ENCODE measurements around the gene PLEKHA1.
A peak's percentile ranks its signal among the peaks of the same experiment; 100 is the strongest.

The PLEKHA1 gene

DNA sequence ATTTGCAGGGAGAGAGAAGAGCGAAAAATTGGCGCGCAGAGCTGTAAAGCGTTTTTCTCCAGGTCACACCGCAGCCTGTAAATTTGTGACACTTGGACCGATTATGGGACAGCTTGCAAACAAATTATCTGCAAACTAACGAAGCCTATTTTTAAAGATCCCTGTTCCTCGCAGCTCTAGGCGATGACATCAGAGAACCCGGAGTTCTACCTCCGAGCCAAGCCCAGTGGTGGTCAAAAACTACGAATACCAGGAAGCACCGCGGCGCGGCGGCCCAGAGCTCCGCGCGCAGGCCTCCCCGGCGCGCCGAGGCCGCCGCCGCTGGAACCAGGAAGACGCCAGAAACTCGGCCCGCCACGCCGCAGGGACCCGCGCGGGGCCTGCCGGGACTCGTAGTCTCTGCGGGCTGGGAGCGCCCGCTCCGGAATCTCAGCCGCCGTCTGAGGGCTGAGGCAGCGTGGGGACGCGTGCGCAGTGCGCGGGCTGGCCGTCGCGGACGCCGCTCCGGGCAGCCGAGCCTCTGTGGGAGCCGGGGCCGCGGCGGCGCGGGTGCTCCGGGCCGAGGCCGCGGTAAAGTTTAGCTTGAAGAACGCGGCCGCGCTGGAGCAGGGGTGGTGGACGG lies at the start of gene PLEKHA1:
Gene PLEKHA1, plus strand, starts transcription at position 472 of the 622 bp plus-strand sequence. CDS start 18,493 bp downstream, outside the sequence.
- H3K4me1 Mint-ChIP-seq: peaks cover 34% of the 10 kb centered on the region
- CTCF ChIA-PET: interaction anchor here (1.4 kb wide), 1 partner anchor 61 kb away, joined by 4 read pairs; no protein-coding TSS in a partner anchor
- peak; percentile 94 for DNase-seq
- peak within 1 kb of the TSS; percentile 90 for H3K27ac Mint-ChIP-seq
- no peaks in the 10 kb centered on the region for H3K9me3 Mint-ChIP-seq
- peaks cover 8% of the 10 kb centered on the region for H3K36me3 Mint-ChIP-seq
- peaks cover 41% of the 10 kb centered on the region for H3K27me3 Mint-ChIP-seq
- H3K4me3 Mint-ChIP-seq: peak within 1 kb of the TSS; percentile 88

DNA sequence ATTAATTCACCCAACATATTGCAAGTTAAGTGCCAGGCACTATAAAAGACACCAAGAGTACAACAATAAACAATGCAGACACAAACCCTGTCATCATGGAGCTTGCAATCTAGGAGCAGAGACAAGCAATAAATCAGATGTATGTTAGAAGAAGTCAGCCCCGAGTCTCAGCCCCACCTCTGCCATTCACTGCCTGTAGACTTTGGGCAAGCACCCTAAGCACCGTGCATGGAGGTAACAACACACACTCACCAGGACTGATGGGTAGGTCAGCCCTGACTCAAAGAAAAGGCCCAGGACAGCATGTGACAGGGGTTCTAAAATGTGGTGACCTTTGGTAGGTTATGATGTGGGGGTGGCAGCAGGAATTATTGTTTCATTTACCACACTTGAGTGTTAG lies 49.3 kb upstream of the PLEKHA1 start:
- peaks cover 2% of the 10 kb centered on the region for H3K9me3 Mint-ChIP-seq
- no peaks in the 10 kb centered on the region for H3K36me3 Mint-ChIP-seq
- no peaks in the 10 kb centered on the region for H3K4me1 Mint-ChIP-seq
- DNase-seq: no peak
- H3K4me3 Mint-ChIP-seq: no peak overlapping the region
- no peak overlapping the region for H3K27ac Mint-ChIP-seq
- CTCF ChIA-PET: no interaction called here
- H3K27me3 Mint-ChIP-seq: peaks cover 32% of the 10 kb centered on the region

DNA sequence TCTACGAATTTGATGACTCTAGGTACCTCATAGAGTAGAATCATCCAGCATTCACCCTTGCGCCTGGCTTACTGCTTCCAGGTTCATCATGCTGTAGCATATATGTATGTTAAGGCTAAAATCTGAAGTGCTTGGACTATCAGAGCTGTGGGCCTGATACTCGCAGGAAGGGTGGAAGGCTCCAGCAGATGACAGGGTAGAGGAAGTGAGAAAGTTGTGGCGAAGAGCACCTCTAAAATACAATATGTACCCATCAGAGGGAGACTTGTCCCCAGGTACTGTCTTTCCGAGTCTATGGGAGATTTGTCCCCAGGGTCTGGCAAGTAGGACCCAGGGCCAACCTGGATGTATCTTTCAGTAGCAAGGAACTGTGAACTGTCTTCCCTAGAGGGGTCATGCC lies 48.1 kb upstream of the PLEKHA1 start:
- Mint-ChIP-seq H3K4me1 (no peaks in the 10 kb centered on the region), H3K27me3 (peaks cover 41% of the 10 kb centered on the region)

DNA sequence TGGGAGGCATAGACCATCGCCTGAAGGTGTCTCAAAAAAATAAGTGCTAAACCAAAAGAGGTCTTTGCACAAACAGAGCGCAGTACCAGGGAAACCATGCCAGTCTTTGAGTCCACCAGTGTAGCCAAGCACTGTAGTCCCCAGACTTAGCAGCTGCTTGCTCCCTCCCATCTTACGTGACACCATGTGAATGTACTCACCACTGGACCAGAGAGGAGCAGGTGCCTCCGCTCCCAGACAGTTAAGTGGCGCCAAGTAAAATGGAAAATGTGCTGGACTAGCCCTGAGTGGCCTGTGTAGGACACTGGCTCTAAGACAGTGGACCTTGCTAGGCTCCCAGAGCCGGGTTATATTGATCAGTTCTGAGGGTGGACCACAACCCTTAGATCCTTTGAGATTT lies 47.7 kb upstream of the PLEKHA1 start:
- H3K27me3 Mint-ChIP-seq: peaks cover 40% of the 10 kb centered on the region
- H3K36me3 Mint-ChIP-seq: no peaks in the 10 kb centered on the region
- no peaks in the 10 kb centered on the region for H3K4me1 Mint-ChIP-seq
- DNase-seq: no peak
- CTCF ChIA-PET: interaction anchor here (1.6 kb wide), 1 partner anchor 16 kb away, joined by 3 read pairs; no protein-coding TSS in a partner anchor
- no peak overlapping the region for H3K4me3 Mint-ChIP-seq
- no peak overlapping the region for H3K27ac Mint-ChIP-seq
- no peaks in the 10 kb centered on the region for H3K9me3 Mint-ChIP-seq

More for the DNA sequence above, 48.1 kb upstream of the PLEKHA1 start:
- Mint-ChIP-seq H3K27ac (no peak overlapping the region), H3K4me3 (no peak overlapping the region), H3K36me3 (no peaks in the 10 kb centered on the region), H3K9me3 (peaks cover 2% of the 10 kb centered on the region)
- CTCF ChIA-PET: interaction anchor here (1.6 kb wide), 1 partner anchor 16 kb away, joined by 3 read pairs; no protein-coding TSS in a partner anchor
- DNase-seq: no peak

DNA sequence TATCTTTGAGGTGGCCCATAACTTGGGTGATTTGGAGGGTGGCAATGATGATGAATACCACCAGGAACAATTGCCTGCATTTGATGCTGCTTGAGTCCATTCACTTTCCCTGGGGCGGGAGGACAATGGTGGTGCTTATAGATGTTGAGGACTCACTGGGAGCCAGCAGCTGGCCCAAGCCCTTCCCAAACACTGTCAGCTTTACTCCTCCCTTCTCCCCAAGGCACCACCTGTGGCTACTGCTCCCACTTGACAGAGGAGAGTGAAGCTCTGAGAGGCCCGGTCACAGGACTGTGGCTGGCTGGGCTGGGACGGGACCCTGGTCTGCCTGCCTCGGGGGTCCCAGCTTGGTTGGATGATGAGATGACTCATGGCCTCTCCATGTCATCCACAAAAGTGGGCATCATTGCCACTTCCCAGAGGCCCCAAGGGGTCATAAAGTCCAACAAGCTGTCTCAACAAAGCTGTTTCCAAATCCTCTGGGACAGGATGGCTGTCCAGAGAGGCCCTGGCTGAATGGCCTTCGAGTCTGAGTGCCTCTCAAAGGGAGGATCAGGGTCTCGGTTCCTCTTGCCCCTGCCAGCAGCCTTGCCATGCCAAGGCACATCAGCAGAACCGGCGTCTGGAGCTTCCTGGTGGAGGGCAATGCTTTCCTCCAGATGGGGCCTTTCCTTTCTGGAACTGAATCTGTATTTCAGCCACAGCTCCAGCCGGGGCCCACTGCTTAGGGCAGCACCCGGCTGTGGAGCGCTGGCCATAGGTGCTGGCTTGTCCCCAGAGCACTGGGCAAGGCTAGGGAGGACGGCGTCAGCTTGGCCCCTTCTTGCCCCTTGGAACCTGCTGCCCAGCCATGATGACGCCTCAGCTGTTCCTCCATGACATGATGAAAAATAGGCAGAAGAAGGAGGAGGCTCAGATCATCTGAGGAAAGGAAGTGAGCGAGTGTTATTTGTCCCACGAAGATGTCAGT lies 47.0 kb upstream of the PLEKHA1 start:
- Mint-ChIP-seq H3K27me3 (peaks cover 42% of the 10 kb centered on the region), H3K4me1 (no peaks in the 10 kb centered on the region), H3K36me3 (no peaks in the 10 kb centered on the region), H3K9me3 (no peaks in the 10 kb centered on the region), H3K4me3 (no peak overlapping the region), H3K27ac (no peak overlapping the region)
- CTCF ChIA-PET: interaction anchor here (1.6 kb wide), 1 partner anchor 15 kb away, joined by 3 read pairs; no protein-coding TSS in a partner anchor
- DNase-seq: no peak

DNA sequence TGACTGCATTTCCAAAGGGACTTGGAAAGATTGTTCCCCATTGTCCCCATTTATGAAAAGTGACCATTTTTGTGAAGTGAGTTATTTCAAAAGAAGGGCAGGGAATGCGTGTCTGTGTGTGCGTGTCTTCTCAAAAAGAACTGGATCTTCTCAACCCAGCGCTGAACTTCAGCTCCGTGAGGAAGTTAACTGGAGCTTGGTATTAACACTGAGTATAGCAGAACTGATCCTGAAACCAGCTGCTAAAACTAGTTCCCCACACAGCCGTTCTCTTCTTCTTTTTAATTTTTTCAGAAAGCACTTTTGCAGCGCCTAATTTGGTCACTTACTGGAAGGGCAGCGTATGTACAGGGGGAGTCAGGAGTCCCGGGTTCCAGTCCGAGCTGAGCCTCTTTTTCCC lies 45.8 kb upstream of the PLEKHA1 start:
- no peak overlapping the region for H3K27ac Mint-ChIP-seq
- H3K9me3 Mint-ChIP-seq: no peaks in the 10 kb centered on the region
- H3K27me3 Mint-ChIP-seq: peaks cover 36% of the 10 kb centered on the region
- CTCF ChIA-PET: interaction anchor here (1.0 to 1.4 kb wide), 2 partner anchors 25 to 107 kb away, joined by 3 read pairs; no protein-coding TSS in a partner anchor
- DNase-seq: no peak
- H3K4me3 Mint-ChIP-seq: no peak overlapping the region
- H3K36me3 Mint-ChIP-seq: no peaks in the 10 kb centered on the region
- peaks cover 2% of the 10 kb centered on the region for H3K4me1 Mint-ChIP-seq

DNA sequence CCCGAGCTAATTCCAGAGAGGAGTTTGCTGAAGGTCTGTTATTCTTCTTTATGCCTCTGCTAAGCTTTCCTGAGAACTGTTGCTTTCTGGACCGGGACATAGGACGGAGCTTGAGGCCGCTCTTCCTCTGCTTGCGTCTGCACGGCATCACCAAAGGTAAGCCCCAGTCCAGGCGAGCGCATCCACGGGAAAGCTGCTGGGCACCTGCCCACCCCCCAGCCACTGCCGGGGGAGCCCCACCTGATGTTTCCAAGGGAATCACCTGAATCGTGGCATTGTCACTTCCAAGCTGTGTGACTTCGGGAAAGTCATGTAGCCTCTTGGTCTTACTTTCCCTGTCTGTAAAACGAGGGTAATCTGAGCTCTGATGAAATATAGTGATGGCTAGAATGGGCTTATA lies 45.1 kb upstream of the PLEKHA1 start:
- DNase-seq: no peak
- Mint-ChIP-seq H3K36me3 (no peaks in the 10 kb centered on the region), H3K27me3 (peaks cover 31% of the 10 kb centered on the region), H3K4me1 (peaks cover 2% of the 10 kb centered on the region), H3K27ac (no peak overlapping the region), H3K9me3 (no peaks in the 10 kb centered on the region), H3K4me3 (no peak overlapping the region)
- CTCF ChIA-PET: interaction anchor here (0.8 to 1.4 kb wide), 4 partner anchors 25 to 106 kb away, joined by 3 read pairs; no protein-coding TSS in a partner anchor

DNA sequence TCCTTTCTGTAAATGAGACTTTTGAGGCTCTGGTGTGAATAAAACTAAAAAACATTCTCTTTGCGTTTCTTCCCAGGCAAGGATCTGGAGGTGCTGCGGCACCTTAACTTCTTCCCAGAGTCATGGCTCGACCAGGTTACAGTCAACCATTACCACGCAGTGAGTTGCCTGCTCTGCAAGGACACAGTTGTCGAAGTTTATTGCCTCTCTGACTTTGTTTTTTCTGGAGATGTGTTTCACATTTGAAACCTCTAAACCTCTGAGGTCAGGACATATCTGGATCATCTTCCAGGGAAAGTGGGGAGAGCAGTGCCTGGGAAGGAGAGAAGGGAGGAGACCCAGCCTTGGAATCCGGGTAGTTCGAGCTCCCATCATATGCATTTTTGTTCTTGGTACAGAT lies 43.4 kb upstream of the PLEKHA1 start:
- CTCF ChIA-PET: no interaction called here
- no peaks in the 10 kb centered on the region for H3K36me3 Mint-ChIP-seq
- no peak for DNase-seq
- H3K27ac Mint-ChIP-seq: no peak overlapping the region
- H3K4me3 Mint-ChIP-seq: no peak overlapping the region
- peaks cover 2% of the 10 kb centered on the region for H3K4me1 Mint-ChIP-seq
- peaks cover 31% of the 10 kb centered on the region for H3K27me3 Mint-ChIP-seq
- no peaks in the 10 kb centered on the region for H3K9me3 Mint-ChIP-seq

DNA sequence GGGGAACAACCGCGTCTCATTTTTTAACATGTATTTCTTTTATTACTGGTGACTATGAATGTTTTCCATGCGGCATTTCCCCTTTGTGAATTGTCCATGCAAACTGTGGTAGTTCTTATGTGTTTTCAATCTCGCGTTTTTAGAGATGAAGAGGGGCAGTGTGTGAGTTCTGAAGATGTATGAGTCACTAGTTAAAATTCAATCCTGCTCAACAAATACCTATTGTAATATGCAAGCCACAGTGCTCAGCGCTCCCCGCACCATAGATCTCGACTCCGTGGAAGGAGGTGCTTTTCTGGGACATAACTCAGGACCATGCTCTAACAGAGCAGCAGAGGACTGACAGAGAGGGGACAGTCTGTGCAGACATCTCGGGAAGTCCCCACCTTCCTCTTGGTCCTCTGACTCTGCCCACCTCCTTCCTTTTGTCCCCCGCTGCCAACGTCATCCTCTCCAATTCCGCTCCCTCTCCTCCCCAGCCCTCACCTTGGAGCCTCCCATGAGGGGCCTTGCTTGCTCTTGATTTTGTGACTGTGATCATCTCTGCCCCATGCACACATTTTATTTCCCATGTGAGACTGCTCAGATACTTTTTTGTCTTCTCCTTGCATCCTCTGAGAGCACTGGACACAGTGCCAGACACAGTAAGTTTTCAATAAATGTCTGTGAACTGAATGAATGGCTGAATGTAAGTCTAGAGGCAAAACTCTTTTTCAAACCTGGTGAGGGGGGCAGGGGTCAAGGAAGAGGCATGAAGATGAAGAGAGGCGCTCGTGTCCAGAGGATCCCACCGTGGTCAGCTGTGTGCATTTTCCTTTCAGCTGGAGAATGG lies 42.7 kb upstream of the PLEKHA1 start:
- DNase-seq: no peak
- Mint-ChIP-seq H3K4me1 (peaks cover 2% of the 10 kb centered on the region), H3K27me3 (peaks cover 31% of the 10 kb centered on the region), H3K4me3 (no peak overlapping the region), H3K27ac (no peak overlapping the region), H3K9me3 (no peaks in the 10 kb centered on the region), H3K36me3 (no peaks in the 10 kb centered on the region)
- CTCF ChIA-PET: no interaction called here

DNA sequence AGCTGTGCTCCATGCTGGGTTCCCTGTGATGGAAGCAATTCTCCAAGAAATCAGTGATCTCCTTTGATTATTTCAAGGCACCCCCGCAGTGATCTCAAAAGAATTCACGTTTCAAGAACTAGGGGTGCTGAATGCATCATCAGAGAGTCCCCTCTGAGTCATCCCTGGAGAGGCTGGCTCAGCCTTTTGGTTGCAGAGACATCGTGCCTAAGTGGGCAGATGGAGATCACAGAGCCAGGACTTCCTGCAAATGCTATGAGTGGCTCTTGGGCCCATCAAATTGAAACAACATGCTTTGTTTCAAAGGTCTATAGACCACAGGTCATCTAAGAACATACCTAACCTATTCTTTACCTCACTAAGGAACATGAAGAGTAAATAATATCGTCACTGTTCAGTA lies 41.5 kb upstream of the PLEKHA1 start:
- H3K4me1 Mint-ChIP-seq: peaks cover 2% of the 10 kb centered on the region
- no peaks in the 10 kb centered on the region for H3K9me3 Mint-ChIP-seq
- H3K27me3 Mint-ChIP-seq: peaks cover 31% of the 10 kb centered on the region
- no peak overlapping the region for H3K4me3 Mint-ChIP-seq
- no peak for DNase-seq
- H3K27ac Mint-ChIP-seq: no peak overlapping the region
- CTCF ChIA-PET: no interaction called here
- no peaks in the 10 kb centered on the region for H3K36me3 Mint-ChIP-seq

DNA sequence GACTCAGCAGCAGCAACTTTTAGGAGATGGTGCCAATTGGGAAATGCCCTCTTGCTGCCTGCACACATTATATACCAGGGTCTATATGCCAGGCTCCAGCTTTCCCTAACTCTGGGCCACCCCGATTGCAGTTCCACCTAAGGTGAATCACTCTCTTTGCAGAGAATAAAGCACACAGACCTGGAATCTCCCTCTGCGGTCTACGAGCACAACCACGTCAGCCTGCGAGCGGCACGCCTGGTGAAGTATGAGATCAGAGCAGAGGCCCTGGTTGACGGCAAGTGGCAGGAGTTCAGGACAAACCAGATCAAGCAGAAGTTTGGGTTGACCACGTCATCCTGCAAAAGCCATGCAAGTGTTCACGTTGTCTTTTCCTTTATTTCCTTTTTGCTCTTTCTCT lies 38.2 kb upstream of the PLEKHA1 start:
- peaks cover 17% of the 10 kb centered on the region for H3K27me3 Mint-ChIP-seq
- CTCF ChIA-PET: interaction anchor here (1.4 kb wide), 1 partner anchor 99 kb away, joined by 6 read pairs; no protein-coding TSS in a partner anchor
- no peak overlapping the region for H3K27ac Mint-ChIP-seq
- no peaks in the 10 kb centered on the region for H3K36me3 Mint-ChIP-seq
- DNase-seq: no peak
- no peaks in the 10 kb centered on the region for H3K9me3 Mint-ChIP-seq
- H3K4me1 Mint-ChIP-seq: peaks cover 2% of the 10 kb centered on the region
- no peak overlapping the region for H3K4me3 Mint-ChIP-seq

DNA sequence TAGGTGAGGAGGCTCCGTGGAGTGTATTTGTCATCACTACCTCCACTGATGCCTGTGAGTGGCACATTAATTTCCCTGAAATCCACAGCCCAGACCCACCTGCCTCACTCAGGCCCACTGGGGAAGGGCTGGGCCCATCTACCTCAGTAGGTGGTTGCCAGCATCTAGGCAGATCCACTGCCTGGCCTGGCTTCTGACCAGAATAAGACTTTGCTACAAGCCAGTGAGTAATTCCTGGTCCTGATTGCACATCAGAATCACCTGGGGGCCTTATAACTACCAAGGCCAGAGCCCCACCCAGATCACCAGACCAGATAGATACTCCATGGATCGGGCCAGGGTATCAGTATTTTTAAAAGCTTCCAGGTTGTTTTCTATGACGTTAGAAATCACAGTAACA lies 37.5 kb upstream of the PLEKHA1 start:
- peaks cover 2% of the 10 kb centered on the region for H3K4me1 Mint-ChIP-seq
- no peak overlapping the region for H3K4me3 Mint-ChIP-seq
- CTCF ChIA-PET: interaction anchor here (0.6 kb wide), 1 partner anchor 104 kb away, joined by 3 read pairs; no protein-coding TSS in a partner anchor
- H3K36me3 Mint-ChIP-seq: no peaks in the 10 kb centered on the region
- peaks cover 13% of the 10 kb centered on the region for H3K27me3 Mint-ChIP-seq
- no peak overlapping the region for H3K27ac Mint-ChIP-seq
- DNase-seq: no peak
- no peaks in the 10 kb centered on the region for H3K9me3 Mint-ChIP-seq

DNA sequence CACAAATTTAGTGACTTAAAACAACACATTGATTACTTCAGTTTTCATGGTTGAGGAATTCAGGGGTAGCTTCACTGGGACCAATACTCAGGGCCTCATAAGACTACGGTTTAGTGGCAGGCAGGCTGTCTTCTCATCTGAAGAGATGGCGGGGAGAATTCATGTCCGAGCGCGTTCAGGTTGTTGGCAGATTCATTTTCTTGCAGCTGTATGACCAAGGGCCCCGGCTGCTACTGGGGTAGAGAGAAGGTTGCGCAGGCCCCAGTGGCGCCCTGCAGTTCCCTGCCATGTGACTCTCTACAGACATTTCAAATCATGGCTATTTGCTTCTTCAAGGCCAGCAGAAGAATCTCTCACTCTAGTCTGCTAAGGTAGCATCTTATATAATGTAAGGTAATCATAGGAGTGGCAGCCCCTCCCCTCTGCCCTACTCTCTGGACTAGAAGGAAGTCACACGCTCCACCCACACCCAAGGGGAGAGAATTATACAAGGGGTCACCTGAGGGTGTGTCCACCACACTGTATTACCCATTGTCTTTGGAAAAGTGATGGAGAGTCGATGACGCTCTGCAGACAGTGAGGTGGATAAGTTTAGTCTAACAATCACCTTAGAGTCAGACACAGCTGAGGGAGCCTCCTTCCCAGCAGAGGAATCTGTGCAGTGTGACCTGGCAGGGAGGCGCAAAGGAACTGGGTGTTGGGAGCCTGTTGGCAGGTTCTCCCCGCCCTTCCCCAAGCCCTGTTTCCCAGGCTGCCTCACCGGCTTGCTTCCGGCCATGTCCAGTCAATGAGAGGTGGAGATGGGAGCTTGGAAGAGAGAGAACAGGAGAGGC lies 35.7 kb upstream of the PLEKHA1 start:
- H3K27ac Mint-ChIP-seq: no peak overlapping the region
- peaks cover 2% of the 10 kb centered on the region for H3K4me1 Mint-ChIP-seq
- peaks cover 4% of the 10 kb centered on the region for H3K27me3 Mint-ChIP-seq
- no peak for DNase-seq
- H3K9me3 Mint-ChIP-seq: no peaks in the 10 kb centered on the region
- H3K36me3 Mint-ChIP-seq: no peaks in the 10 kb centered on the region
- no peak overlapping the region for H3K4me3 Mint-ChIP-seq
- CTCF ChIA-PET: interaction anchor here (1.3 kb wide), 1 partner anchor 40 kb away, joined by 3 read pairs; no protein-coding TSS in a partner anchor
